ENCODE results near the gene MAP3K9. TPM values are rescaled to one million over a fixed set of nuclear protein-coding genes. Genes with fewer than 3 reads are reported as not detected.

Gene MAP3K9
- total and polyA plus RNA-seq, 4 donors = 2.3 to 14.0 (median 4.3) TPM

DNA sequence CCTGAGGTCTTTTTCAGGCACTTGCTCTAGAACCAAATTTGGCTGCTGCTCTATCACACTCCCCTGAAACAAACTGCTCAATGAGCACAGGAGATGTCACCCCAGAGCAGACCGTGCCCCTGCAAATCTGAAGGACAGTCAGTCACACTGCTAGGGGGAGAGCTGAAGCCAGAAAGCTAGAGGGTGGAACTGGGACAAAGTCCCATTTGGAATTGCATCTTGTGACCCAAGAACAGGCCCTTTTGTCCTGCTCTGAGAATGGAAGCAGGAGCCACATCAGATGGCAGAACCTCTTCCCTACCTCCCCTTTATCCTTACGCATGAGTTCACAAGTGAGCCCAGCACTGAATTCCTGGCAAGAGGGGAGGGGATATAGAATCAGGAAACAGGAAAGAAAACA, 64.7 kb downstream of the MAP3K9 start:
- ATAC-seq (ENCODE audit: insufficient read depth, low FRiP score) (no peak), DNase-seq (no peak)
- TF ChIP-seq, protein P1, sequence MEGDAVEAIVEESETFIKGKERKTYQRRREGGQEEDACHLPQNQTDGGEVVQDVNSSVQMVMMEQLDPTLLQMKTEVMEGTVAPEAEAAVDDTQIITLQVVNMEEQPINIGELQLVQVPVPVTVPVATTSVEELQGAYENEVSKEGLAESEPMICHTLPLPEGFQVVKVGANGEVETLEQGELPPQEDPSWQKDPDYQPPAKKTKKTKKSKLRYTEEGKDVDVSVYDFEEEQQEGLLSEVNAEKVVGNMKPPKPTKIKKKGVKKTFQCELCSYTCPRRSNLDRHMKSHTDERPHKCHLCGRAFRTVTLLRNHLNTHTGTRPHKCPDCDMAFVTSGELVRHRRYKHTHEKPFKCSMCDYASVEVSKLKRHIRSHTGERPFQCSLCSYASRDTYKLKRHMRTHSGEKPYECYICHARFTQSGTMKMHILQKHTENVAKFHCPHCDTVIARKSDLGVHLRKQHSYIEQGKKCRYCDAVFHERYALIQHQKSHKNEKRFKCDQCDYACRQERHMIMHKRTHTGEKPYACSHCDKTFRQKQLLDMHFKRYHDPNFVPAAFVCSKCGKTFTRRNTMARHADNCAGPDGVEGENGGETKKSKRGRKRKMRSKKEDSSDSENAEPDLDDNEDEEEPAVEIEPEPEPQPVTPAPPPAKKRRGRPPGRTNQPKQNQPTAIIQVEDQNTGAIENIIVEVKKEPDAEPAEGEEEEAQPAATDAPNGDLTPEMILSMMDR (IDR thresholded peaks at IDR 0.05; ENCODE audit: control extremely low read depth, extremely low read depth) = no peak
- Histone ChIP-seq H3K27ac (ENCODE audit: low read depth in 1 of 2, low read length in 1 of 2) (no peak overlapping the region), H3K27me3 (ENCODE audit: control insufficient read depth in 3 of 3, insufficient read depth in 3 of 3, low read length in 2 of 3) (no peaks in the 10 kb centered on the region), H3K9me3 (ENCODE audit: control insufficient read depth in 4 of 4, insufficient read depth in 3 of 4, low read length in 3 of 4) (no peaks in the 10 kb centered on the region), H3K36me3 (ENCODE audit: control insufficient read depth in 4 of 4, insufficient read depth in 4 of 4, low read length in 4 of 4) (peaks cover 0 to 3% (median under 1%) of the 10 kb centered on the region in 4 donors), H3K9ac (ENCODE audit: insufficient read depth in 1 of 2, low read length in 2 of 2) (no peak overlapping the region), H3K4me1 (ENCODE audit: control insufficient read depth in 5 of 5, insufficient read depth in 5 of 5, low read length in 5 of 5) (no peaks in the 10 kb centered on the region), H3K4me3 (no peak overlapping the region)
- 88 to 94% methylated on average over 2 of the region's 2 CpGs for WGBS, 2 donors

DNA sequence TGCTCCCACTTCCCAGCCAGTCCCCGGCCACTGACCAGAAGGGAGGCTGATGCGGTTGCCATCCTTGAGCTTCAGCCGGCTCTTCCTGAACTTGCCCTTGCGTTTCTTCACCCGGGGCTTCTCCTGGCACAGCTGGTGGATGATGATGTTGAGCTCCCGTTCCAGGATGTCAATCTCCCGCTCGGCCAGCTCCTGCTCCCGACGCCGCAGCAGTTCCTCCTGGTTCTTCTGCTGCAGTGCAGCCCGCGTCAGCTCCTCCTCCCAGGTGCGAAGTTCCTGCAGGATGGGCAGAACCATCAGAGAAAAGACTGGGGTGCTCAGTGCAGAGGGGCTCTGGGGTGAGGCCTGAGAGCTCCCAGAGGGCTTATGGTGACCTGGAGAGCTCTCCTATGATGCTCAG, 67.0 kb downstream of the MAP3K9 start:
- no peak for ATAC-seq (ENCODE audit: insufficient read depth, low FRiP score)
- 93 to 97% methylated on average over 14 of the region's 14 CpGs for WGBS, 2 donors

DNA sequence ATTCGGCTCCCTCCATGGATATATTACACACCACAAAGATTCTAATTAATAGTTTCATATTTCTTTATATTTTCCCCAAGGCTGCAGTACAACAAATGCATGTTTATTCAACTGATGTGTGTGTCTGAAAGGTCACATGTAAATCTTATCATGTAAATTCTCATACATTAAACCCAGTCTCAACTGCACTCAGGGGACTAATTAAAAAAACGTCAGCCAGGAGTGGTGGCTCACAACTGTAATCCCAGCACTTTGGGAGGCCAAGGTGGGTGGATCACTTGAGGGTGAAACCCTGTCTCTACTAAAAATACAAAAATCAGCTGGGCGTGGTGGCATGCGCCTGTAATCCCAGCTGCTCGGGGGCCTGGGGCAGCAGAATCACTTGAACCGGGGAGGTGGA, 67.8 kb downstream of the MAP3K9 start:
- no peaks in the 10 kb centered on the region for H3K4me1 ChIP-seq (ENCODE audit: control insufficient read depth in 5 of 5, insufficient read depth in 5 of 5, low read length in 5 of 5)
- no peak for ATAC-seq (ENCODE audit: insufficient read depth, low FRiP score)
- DNase-seq = no peak
- H3K9ac ChIP-seq (ENCODE audit: insufficient read depth in 1 of 2, low read length in 2 of 2) = no peak overlapping the region
- H3K9me3 ChIP-seq (ENCODE audit: control insufficient read depth in 4 of 4, insufficient read depth in 3 of 4, low read length in 3 of 4) = no peaks in the 10 kb centered on the region
- peaks cover 0 to 4% (median 1%) of the 10 kb centered on the region in 4 donors for H3K36me3 ChIP-seq (ENCODE audit: control insufficient read depth in 4 of 4, insufficient read depth in 4 of 4, low read length in 4 of 4)
- 85 to 86% methylated on average over 6 of the region's 6 CpGs for WGBS, 2 donors
- TF ChIP-seq, protein P1 (IDR thresholded peaks at IDR 0.05; ENCODE audit: control extremely low read depth, extremely low read depth) = no peak
- H3K4me3 ChIP-seq = no peak overlapping the region
- no peak overlapping the region for H3K27ac ChIP-seq (ENCODE audit: low read depth in 1 of 2, low read length in 1 of 2)
- no peaks in the 10 kb centered on the region for H3K27me3 ChIP-seq (ENCODE audit: control insufficient read depth in 3 of 3, insufficient read depth in 3 of 3, low read length in 2 of 3)

More for the DNA sequence above, 67.0 kb downstream of the MAP3K9 start:
- TF ChIP-seq, protein P1 (IDR thresholded peaks at IDR 0.05; ENCODE audit: control extremely low read depth, extremely low read depth) = no peak
- H3K9me3 ChIP-seq (ENCODE audit: control insufficient read depth in 4 of 4, insufficient read depth in 3 of 4, low read length in 3 of 4) = no peaks in the 10 kb centered on the region
- no peak overlapping the region for H3K27ac ChIP-seq (ENCODE audit: low read depth in 1 of 2, low read length in 1 of 2)
- H3K4me3 ChIP-seq = no peak overlapping the region
- DNase-seq = no peak
- no peak overlapping the region for H3K9ac ChIP-seq (ENCODE audit: insufficient read depth in 1 of 2, low read length in 2 of 2)
- no peaks in the 10 kb centered on the region for H3K27me3 ChIP-seq (ENCODE audit: control insufficient read depth in 3 of 3, insufficient read depth in 3 of 3, low read length in 2 of 3)
- peaks cover 0 to 3% (median under 1%) of the 10 kb centered on the region in 4 donors for H3K36me3 ChIP-seq (ENCODE audit: control insufficient read depth in 4 of 4, insufficient read depth in 4 of 4, low read length in 4 of 4)
- no peaks in the 10 kb centered on the region for H3K4me1 ChIP-seq (ENCODE audit: control insufficient read depth in 5 of 5, insufficient read depth in 5 of 5, low read length in 5 of 5)

DNA sequence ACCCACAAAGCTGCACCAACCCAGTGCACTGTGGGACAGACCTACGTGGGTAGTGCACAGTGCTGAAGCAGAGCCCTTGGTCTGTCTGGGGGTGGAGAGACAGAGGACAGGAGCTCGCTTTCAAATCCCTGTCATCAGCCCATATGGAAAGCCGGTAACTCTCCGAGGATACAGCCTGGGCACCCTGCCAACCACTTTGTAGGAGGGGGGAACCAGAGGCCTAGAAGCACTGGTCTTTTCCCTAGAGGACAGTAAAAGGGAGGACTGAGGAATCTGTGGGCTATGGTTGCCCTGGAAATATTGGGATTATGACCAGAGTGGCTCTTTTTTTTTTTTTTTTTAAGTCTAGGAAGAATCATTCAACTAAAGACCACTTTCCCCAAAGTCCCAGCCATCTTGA, 74.3 kb downstream of the MAP3K9 start:
- H3K4me3 ChIP-seq = no peak overlapping the region
- 40 to 45% methylated on average over 4 of the region's 4 CpGs for WGBS, 2 donors
- no peaks in the 10 kb centered on the region for H3K27me3 ChIP-seq (ENCODE audit: control insufficient read depth in 3 of 3, insufficient read depth in 3 of 3, low read length in 2 of 3)
- ATAC-seq (ENCODE audit: insufficient read depth, low FRiP score) (no peak), DNase-seq (peak; percentile 50 to 52 (median 51))
- TF ChIP-seq, protein P1 (IDR thresholded peaks at IDR 0.05; ENCODE audit: control extremely low read depth, extremely low read depth) = no peak
- H3K9ac ChIP-seq (ENCODE audit: insufficient read depth in 1 of 2, low read length in 2 of 2) = no peak overlapping the region
- no peaks in the 10 kb centered on the region for H3K9me3 ChIP-seq (ENCODE audit: control insufficient read depth in 4 of 4, insufficient read depth in 3 of 4, low read length in 3 of 4)
- no peaks in the 10 kb centered on the region for H3K4me1 ChIP-seq (ENCODE audit: control insufficient read depth in 5 of 5, insufficient read depth in 5 of 5, low read length in 5 of 5)
- peaks cover 0 to 13% (median 1%) of the 10 kb centered on the region in 4 donors for H3K36me3 ChIP-seq (ENCODE audit: control insufficient read depth in 4 of 4, insufficient read depth in 4 of 4, low read length in 4 of 4)
- H3K27ac ChIP-seq (ENCODE audit: low read depth in 1 of 2, low read length in 1 of 2) = no peak overlapping the region

Data from lung (tissue), 12 donors.